Ascending aorta (tissue), 2 donors: ENCODE data around the gene BRAF. TPM values are rescaled to one million over a fixed set of nuclear protein-coding genes. Genes with fewer than 3 reads are reported as not detected.
A peak's percentile ranks its signal among the peaks of the same experiment; 100 is the strongest.
"Not testable (repeated sequence)": the region's sequence is repeated elsewhere in the genome, so short reads cannot be mapped to it uniquely, and the experiment has no call there.

Experiments
- DNase-seq, 2 donors: peaks; one replicate each; pipeline ENCODE4 v3.0.0-alpha.2; 2019; ENCODE audit warnings: low spot score in 2 of 2
- H3K27ac ChIP-seq, 2 donors: fragments of 200-600 bp; sonication (generic); one replicate each; pipeline ENCODE4 v1.5.1; 2016 to 2017; ENCODE audit warnings: mild to moderate bottlenecking in 1 of 2
- H3K27me3 ChIP-seq: fragments of 200-600 bp; sonication (generic); one replicate; pipeline ENCODE4 v1.5.1; 2017
- H3K36me3 ChIP-seq, 2 donors: fragments of 200-600 bp; sonication (generic); one replicate each; pipeline ENCODE4 v1.5.1; 2016
- H3K4me1 ChIP-seq, 2 donors: fragments of 200-600 bp; sonication (generic); one replicate each; pipeline ENCODE4 v1.5.1; 2016 to 2017; ENCODE audit warnings: mild to moderate bottlenecking in 1 of 2
- H3K4me3 ChIP-seq, 2 donors: fragments of 200-600 bp; sonication (generic); one replicate each; pipeline ENCODE4 v1.5.1; 2016 to 2017; ENCODE audit warnings: mild to moderate bottlenecking in 1 of 2
- H3K9me3 ChIP-seq, 2 donors: fragments of 200-600 bp; sonication (generic); one replicate each; pipeline ENCODE4 v1.5.1; 2016
- CTCF ChIP-seq, 3 experiments: fragments of 200-600 bp in 2 of 3; fragments of 450-650 bp in 1 of 3; sonication (generic) in 2 of 3; IDR thresholded peaks; one replicate each; pipeline ENCODE4 v1.5.1; 2016 to 2019; ENCODE audit warnings: antibody characterized with exemption in 3 of 3, mild to moderate bottlenecking in 1 of 3, moderate library complexity in 1 of 3
- intact Hi-C: fragments of 100-400 bp; cut with DNase I; formaldehyde crosslinking; loops from one replicate; pipeline ENCODE4 v1.15.1; 2023
- total RNA-seq: library from RNA; depleted of rRNA; stranded (reverse); fragments of >200 nt; gene quantifications from one replicate; pipeline ENCODE4 v1.1.0, GENCODE V29; 2016

The BRAF gene
- total RNA-seq, 1 donor from 2014 or later, result 14.2 TPM

GRCh38 chr7:140828741-140829140, 96.0 kb downstream of the BRAF start:
- TF ChIP-seq CTCF (IDR thresholded peaks at IDR 0.05), result no peak
- Histone ChIP-seq H3K4me3 (no peak overlapping the region), H3K27ac (no peak overlapping the region), H3K4me1 (no peaks in the 10 kb centered on the region), H3K36me3 (peaks cover 0 to 6% of the 10 kb centered on the region in 2 donors), H3K27me3 (no peaks in the 10 kb centered on the region), H3K9me3 (no peaks in the 10 kb centered on the region)
- intact Hi-C loops, result no loop called here
- DNase-seq, result no peak

- H3K4me1 ChIP-seq, H3K27me3 ChIP-seq, DNase-seq, H3K9me3 ChIP-seq, H3K4me3 ChIP-seq, H3K36me3 ChIP-seq, intact Hi-C loops, H3K27ac ChIP-seq: not testable (repeated sequence)
Measured at GRCh38 chr7:140817383-140817782, 107.3 kb downstream of the BRAF start.

GRCh38 chr7:140810830-140811556, 113.7 kb downstream of the BRAF start:
- no peaks in the 10 kb centered on the region for H3K27me3 ChIP-seq
- intact Hi-C loops, result loop anchor here (1.0 to 2.0 kb wide), 2 partner anchors 114 to 203 kb away; partner anchors contain the start of genes BRAF and MRPS33
- H3K4me1 ChIP-seq, result no peaks in the 10 kb centered on the region
- peak; percentile 45 to 79 (median 58) for TF ChIP-seq CTCF (IDR thresholded peaks at IDR 0.05)
- peaks cover 0 to 8% of the 10 kb centered on the region in 2 donors for H3K36me3 ChIP-seq
- no peak overlapping the region for H3K4me3 ChIP-seq
- H3K27ac ChIP-seq, result no peak overlapping the region
- no peaks in the 10 kb centered on the region for H3K9me3 ChIP-seq
- DNase-seq, result peak in 1 of 2 donors; percentile 73

GRCh38 chr7:140810385-140810784, 114.3 kb downstream of the BRAF start:
- TF ChIP-seq CTCF (IDR thresholded peaks at IDR 0.05), result no peak
- intact Hi-C loops, result loop anchor here (2.0 kb wide), 1 partner anchor 114 kb away; the partner anchor contains the start of gene BRAF
- DNase-seq, result no peak

GRCh38 chr7:140778975-140779374, 145.8 kb downstream of the BRAF start:
- no peak for TF ChIP-seq CTCF (IDR thresholded peaks at IDR 0.05)
- no peaks in the 10 kb centered on the region for H3K27me3 ChIP-seq
- H3K4me3 ChIP-seq, result no peak overlapping the region
- H3K9me3 ChIP-seq, result no peaks in the 10 kb centered on the region
- H3K27ac ChIP-seq, result no peak overlapping the region
- intact Hi-C loops, result no loop called here
- no peaks in the 10 kb centered on the region for H3K4me1 ChIP-seq
- no peak for DNase-seq
- H3K36me3 ChIP-seq, result peaks cover 39 to 74% of the 10 kb centered on the region in 2 donors

More at GRCh38 chr7:140810385-140810784, 114.3 kb downstream of the BRAF start:
- H3K4me1 ChIP-seq, result no peaks in the 10 kb centered on the region
- H3K27me3 ChIP-seq, result no peaks in the 10 kb centered on the region
- H3K36me3 ChIP-seq, result peaks cover 0 to 8% of the 10 kb centered on the region in 2 donors
- H3K4me3 ChIP-seq, result no peak overlapping the region
- no peaks in the 10 kb centered on the region for H3K9me3 ChIP-seq
- no peak overlapping the region for H3K27ac ChIP-seq

- Histone ChIP-seq H3K4me3 (no peak overlapping the region), H3K36me3 (peaks cover 39 to 74% of the 10 kb centered on the region in 2 donors), H3K27me3 (no peaks in the 10 kb centered on the region), H3K9me3 (no peaks in the 10 kb centered on the region), H3K4me1 (no peaks in the 10 kb centered on the region), H3K27ac (no peak overlapping the region)
- intact Hi-C loops, result no loop called here
- no peak for TF ChIP-seq CTCF (IDR thresholded peaks at IDR 0.05)
- DNase-seq, result no peak
Measured at GRCh38 chr7:140778568-140778967, 146.2 kb downstream of the BRAF start.
